OCI-LY7 (cell line): ENCODE results near the gene GPBP1L1. TPM values are rescaled to one million over a fixed set of nuclear protein-coding genes. Genes with fewer than 3 reads are reported as not detected.
A peak's percentile ranks its signal among the peaks of the same experiment; 100 is the strongest.

Source experiments
- BruUV-seq: library from RNA; stranded (reverse); fragments of 400-500 nt; replicated peaks from 2 replicates; lab custom pipeline; 2021; lab: Mats Ljungman, UMichigan
- CTCF ChIA-PET: fragments of 300-600 bp; sonication (Branson Sonifier 250); formaldehyde crosslinking; loops from one replicate; lab custom pipeline; 2022; ENCODE audit warnings: antibody characterized with exemption; ENCODE audit not compliant: unreplicated experiment; lab: Charles Lee
- POLR2A ChIA-PET: fragments of 300-600 bp; sonication (Branson Sonifier 250); formaldehyde crosslinking; loops from one replicate; lab custom pipeline; 2022; ENCODE audit warnings: antibody characterized with exemption; lab: Charles Lee
- DNase-seq: peaks from one replicate; pipeline ENCODE4 v3.0.0-alpha.2; 2015; ENCODE audit warnings: low spot score
- H2AFZ ChIP-seq: fragments of 200-600 bp; sonication (generic), shearing (Covaris generic); 2 replicates; pipeline ENCODE4 v1.6.1; 2014; ENCODE audit warnings: mild to moderate bottlenecking, antibody characterized with exemption, low read length, moderate library complexity
- H3K27ac ChIP-seq: fragments of 200-600 bp; sonication (generic); 2 replicates; pipeline ENCODE4 v1.5.1; 2014; ENCODE audit warnings: mixed run types, low read depth, mild to moderate bottlenecking, moderate library complexity, low read length, inconsistent platforms; ENCODE audit not compliant: poor library complexity, severe bottlenecking
- H3K36me3 ChIP-seq: fragments of 200-600 bp; sonication (generic); 2 replicates; pipeline ENCODE4 v1.6.1; 2014; ENCODE audit warnings: mild to moderate bottlenecking, antibody characterized with exemption, low read length, moderate library complexity, mixed read lengths; ENCODE audit not compliant: insufficient read depth
- H3K4me1 ChIP-seq: fragments of 200-600 bp; sonication (generic); 2 replicates; pipeline ENCODE4 v1.5.1; 2014; ENCODE audit warnings: mild to moderate bottlenecking, low read length; ENCODE audit not compliant: insufficient read depth, poor library complexity, severe bottlenecking
- H3K4me2 ChIP-seq: fragments of 200-600 bp; sonication (generic); 2 replicates; pipeline ENCODE4 v1.6.1; 2014; ENCODE audit warnings: mild to moderate bottlenecking, low read length
- H3K4me3 ChIP-seq: fragments of 200-600 bp; sonication (generic); 2 replicates; pipeline ENCODE4 v1.5.1; 2014; ENCODE audit warnings: mild to moderate bottlenecking, low read depth, low read length; ENCODE audit not compliant: poor library complexity, severe bottlenecking
- H3K79me2 ChIP-seq: fragments of 200-600 bp; sonication (generic); 2 replicates; pipeline ENCODE4 v1.6.1; 2016; ENCODE audit warnings: low read depth, mild to moderate bottlenecking, low read length, moderate library complexity, mixed read lengths; ENCODE audit not compliant: insufficient read depth
- H3K9me2 ChIP-seq: fragments of 200-600 bp; sonication (generic); 2 replicates; pipeline ENCODE4 v1.6.1; 2016; ENCODE audit warnings: mild to moderate bottlenecking, low read length, mixed read lengths; ENCODE audit not compliant: insufficient read depth
- H3K9me3 ChIP-seq: fragments of 200-600 bp; sonication (generic); 2 replicates; pipeline ENCODE4 v1.6.1; 2014; ENCODE audit warnings: mild to moderate bottlenecking, mixed run types, low read length, mixed read lengths
- H4K20me1 ChIP-seq: fragments of 200-600 bp; sonication (generic); 2 replicates; pipeline ENCODE4 v1.6.1; 2014; ENCODE audit warnings: mild to moderate bottlenecking, antibody characterized with exemption, low read length, moderate library complexity, mixed read lengths; ENCODE audit not compliant: insufficient read depth
- EZH2phosphoT487 ChIP-seq: fragments of 200-600 bp; sonication (generic); IDR thresholded peaks from 2 replicates; pipeline ENCODE4 v1.6.1; 2018; ENCODE audit warnings: low read depth, borderline replicate concordance, mild to moderate bottlenecking, mixed run types, antibody characterized with exemption, low read length, moderate library complexity, mixed read lengths
- intact Hi-C: fragments of 100-400 bp; cut with micrococcal nuclease; formaldehyde crosslinking; loops from one replicate; pipeline ENCODE4 v1.10.0; 2022; ENCODE audit not compliant: unreplicated experiment
- total RNA-seq, 2 experiments: library from RNA; depleted of rRNA in 1 of 2; stranded (reverse); fragments of >200 nt in 1 of 2; shearing (Covaris generic) in 1 of 2; gene quantifications; 2 replicates each; pipeline ENCODE4 v1.2.3, GENCODE V29; 2014 to 2022
- TF ChIP-seq, protein P1 (sequence below): fragments of 200-600 bp; sonication (generic); conservative IDR thresholded peaks from 2 replicates; pipeline ENCODE4 v1.5.1; 2014; ENCODE audit warnings: mild to moderate bottlenecking, antibody characterized with exemption, low read length, moderate library complexity, mixed read lengths

Gene GPBP1L1
- total RNA-seq, 2 experiments from 2014 or later = 89.7 to 130 TPM

DNA sequence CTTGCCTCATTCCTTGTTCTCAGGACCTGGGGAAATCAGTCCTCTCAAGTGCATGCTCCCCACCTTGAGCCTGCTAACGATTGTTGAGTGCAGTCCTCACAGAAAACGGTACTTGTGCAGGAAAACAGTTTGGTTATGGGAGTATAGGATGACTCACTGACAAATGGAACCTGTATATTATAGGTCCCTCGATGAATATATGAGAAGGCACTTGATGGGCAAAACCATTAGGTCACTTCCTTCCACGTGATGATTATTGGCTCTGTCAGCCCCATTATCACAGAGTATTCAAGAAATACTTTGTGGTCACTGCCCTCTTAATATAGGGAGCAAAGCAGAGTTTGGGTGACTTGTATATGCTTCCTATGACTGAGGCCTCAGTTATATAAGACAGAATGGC is 68.7 kb downstream of the GPBP1L1 start:
- no TSS peak for BruUV-seq

DNA sequence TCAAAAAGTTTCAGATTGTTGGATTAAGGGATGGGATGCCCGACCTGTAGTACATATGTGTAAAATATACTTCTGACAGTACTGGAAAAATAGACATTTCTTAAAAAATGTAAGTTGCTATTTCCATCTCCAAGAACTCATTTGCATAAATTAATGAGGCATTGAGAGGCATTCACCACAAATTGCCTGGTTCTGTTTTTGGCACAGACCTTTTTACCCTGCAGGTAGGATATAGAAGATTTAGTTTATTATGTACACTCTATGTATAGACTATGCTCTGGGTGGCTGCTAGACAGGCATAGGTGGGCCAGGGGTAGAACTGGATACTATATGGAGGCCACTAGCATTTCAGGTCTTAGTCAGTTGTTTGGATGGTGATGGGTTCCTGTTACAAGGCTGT is 70.4 kb downstream of the GPBP1L1 start:
- H3K36me3 ChIP-seq = peaks cover 94% of the 10 kb centered on the region
- POLR2A ChIA-PET = no interaction called here

More for the DNA sequence above, 68.7 kb downstream of the GPBP1L1 start:
- Histone ChIP-seq H3K79me2 (peaks cover 6% of the 10 kb centered on the region; the same call in 1 of the 2 replicates), H4K20me1 (peaks cover 7% of the 10 kb centered on the region; the same call in 1 of the 2 replicates), H3K4me3 (no peak overlapping the region), H2AFZ (no peak overlapping the region), H3K9me3 (no peaks in the 10 kb centered on the region), H3K9me2 (no peaks in the 10 kb centered on the region), H3K4me2 (no peak overlapping the region), H3K36me3 (peaks cover 86% of the 10 kb centered on the region), H3K4me1 (peaks cover 17% of the 10 kb centered on the region), H3K27ac (no peak overlapping the region)
- POLR2A ChIA-PET = no interaction called here
- no peak for DNase-seq
- TF ChIP-seq EZH2phosphoT487 = no peak
- TF ChIP-seq, protein P1, sequence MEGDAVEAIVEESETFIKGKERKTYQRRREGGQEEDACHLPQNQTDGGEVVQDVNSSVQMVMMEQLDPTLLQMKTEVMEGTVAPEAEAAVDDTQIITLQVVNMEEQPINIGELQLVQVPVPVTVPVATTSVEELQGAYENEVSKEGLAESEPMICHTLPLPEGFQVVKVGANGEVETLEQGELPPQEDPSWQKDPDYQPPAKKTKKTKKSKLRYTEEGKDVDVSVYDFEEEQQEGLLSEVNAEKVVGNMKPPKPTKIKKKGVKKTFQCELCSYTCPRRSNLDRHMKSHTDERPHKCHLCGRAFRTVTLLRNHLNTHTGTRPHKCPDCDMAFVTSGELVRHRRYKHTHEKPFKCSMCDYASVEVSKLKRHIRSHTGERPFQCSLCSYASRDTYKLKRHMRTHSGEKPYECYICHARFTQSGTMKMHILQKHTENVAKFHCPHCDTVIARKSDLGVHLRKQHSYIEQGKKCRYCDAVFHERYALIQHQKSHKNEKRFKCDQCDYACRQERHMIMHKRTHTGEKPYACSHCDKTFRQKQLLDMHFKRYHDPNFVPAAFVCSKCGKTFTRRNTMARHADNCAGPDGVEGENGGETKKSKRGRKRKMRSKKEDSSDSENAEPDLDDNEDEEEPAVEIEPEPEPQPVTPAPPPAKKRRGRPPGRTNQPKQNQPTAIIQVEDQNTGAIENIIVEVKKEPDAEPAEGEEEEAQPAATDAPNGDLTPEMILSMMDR = no peak
- intact Hi-C loops = loop anchor here (10.0 kb wide), 1 partner anchor 607 kb away; no protein-coding TSS in a partner anchor
- CTCF ChIA-PET = no interaction called here

DNA sequence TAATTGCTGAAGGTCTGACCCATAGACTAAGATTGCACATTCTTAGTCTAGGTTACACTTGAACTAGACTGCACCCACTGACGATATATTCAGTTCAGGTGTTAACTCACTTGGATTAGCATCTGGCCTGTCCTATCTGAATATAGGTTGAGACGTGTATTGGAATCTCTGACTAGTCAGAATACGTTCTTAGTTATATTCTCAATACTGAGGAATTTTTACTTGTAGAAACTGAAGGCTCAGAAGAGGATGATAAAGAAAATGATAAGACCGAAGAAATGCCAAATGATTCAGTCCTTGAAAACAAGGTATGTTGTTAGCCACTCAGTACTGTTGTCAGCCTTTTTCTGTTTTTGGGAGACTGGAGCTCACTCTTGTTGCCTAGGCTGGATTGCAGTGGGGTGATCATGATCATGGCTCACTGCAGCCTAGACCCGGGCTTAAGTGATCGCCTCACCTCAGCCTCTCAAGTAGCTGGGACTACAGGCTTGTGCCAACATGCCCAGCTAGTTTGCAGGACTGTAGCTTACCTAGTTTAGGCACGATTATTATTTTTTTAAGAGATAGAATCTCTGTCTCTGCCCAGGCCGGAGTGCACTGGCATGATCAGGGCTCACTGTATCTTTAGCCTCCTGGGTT is 73.3 kb downstream of the GPBP1L1 start:
- ChIA-PET CTCF (no interaction called here), POLR2A (interaction anchor here (1.4 kb wide), 1 partner anchor 16 kb away, joined by 5 read pairs; no protein-coding TSS in a partner anchor)
- intact Hi-C loops = loop anchor here (10.0 kb wide), 1 partner anchor 612 kb away; no protein-coding TSS in a partner anchor
- H3K27ac ChIP-seq = no peak overlapping the region
- no peaks in the 10 kb centered on the region for H3K9me3 ChIP-seq
- peaks cover 7% of the 10 kb centered on the region; the same call in 1 of the 2 replicates for H4K20me1 ChIP-seq
- H3K4me3 ChIP-seq = no peak overlapping the region
- H3K4me2 ChIP-seq = no peak overlapping the region
- H3K9me2 ChIP-seq = no peaks in the 10 kb centered on the region
- H3K36me3 ChIP-seq = peaks cover 94% of the 10 kb centered on the region
- no TSS peak for BruUV-seq
- DNase-seq = no peak
- H3K79me2 ChIP-seq = peaks cover 6% of the 10 kb centered on the region; the same call in 1 of the 2 replicates
- TF ChIP-seq, protein P1 = no peak
- TF ChIP-seq EZH2phosphoT487 = no peak
- peaks cover 26% of the 10 kb centered on the region for H3K4me1 ChIP-seq
- no peak overlapping the region for H2AFZ ChIP-seq

More for the DNA sequence above, 70.4 kb downstream of the GPBP1L1 start:
- Histone ChIP-seq H3K4me2 (peak overlapping the region; percentile 10), H4K20me1 (peaks cover 7% of the 10 kb centered on the region; the same call in 1 of the 2 replicates), H3K79me2 (peaks cover 6% of the 10 kb centered on the region; the same call in 1 of the 2 replicates), H3K9me2 (no peaks in the 10 kb centered on the region), H3K9me3 (no peaks in the 10 kb centered on the region), H2AFZ (no peak overlapping the region), H3K27ac (peak overlapping the region; percentile 37), H3K4me3 (no peak overlapping the region), H3K4me1 (peaks cover 17% of the 10 kb centered on the region)
- BruUV-seq = no TSS peak
- intact Hi-C loops = loop anchor here (10.0 kb wide), 1 partner anchor 609 kb away; no protein-coding TSS in a partner anchor
- CTCF ChIA-PET = no interaction called here
- DNase-seq = no peak
- no peak for TF ChIP-seq EZH2phosphoT487
